Suprapubic skin (tissue), 4 donors: ENCODE data around the gene MFSD12. TPM values are rescaled to one million over a fixed set of nuclear protein-coding genes. Genes with fewer than 3 reads are reported as not detected.

Source experiments
- DNase-seq, 2 donors: peaks; one replicate each; pipeline ENCODE4 v3.0.0-alpha.2; 2019; ENCODE audit warnings: low spot score in 2 of 2
- H3K27ac ChIP-seq: fragments of 200-600 bp; sonication (generic); one replicate; pipeline ENCODE4 v1.5.1; 2019
- H3K27me3 ChIP-seq: fragments of 200-600 bp; sonication (generic); one replicate; pipeline ENCODE4 v1.5.1; 2019
- H3K36me3 ChIP-seq: fragments of 200-600 bp; sonication (generic); one replicate; pipeline ENCODE4 v1.5.1; 2019
- H3K4me1 ChIP-seq: fragments of 200-600 bp; sonication (generic); one replicate; pipeline ENCODE4 v1.5.1; 2019
- H3K4me3 ChIP-seq: fragments of 200-600 bp; sonication (generic); one replicate; pipeline ENCODE4 v1.5.1; 2019; ENCODE audit warnings: mild to moderate bottlenecking
- H3K9me3 ChIP-seq: fragments of 200-600 bp; sonication (generic); one replicate; pipeline ENCODE4 v1.5.1; 2019
- CTCF ChIP-seq, 2 donors: fragments of 200-600 bp in 1 of 2; fragments of 450-650 bp in 1 of 2; sonication (generic) in 1 of 2; IDR thresholded peaks; one replicate each; pipeline ENCODE4 v1.5.1; 2016 to 2019; ENCODE audit warnings: antibody characterized with exemption in 2 of 2, mild to moderate bottlenecking in 1 of 2, moderate library complexity in 1 of 2
- EP300 ChIP-seq: sonication (generic); formaldehyde crosslinking; IDR thresholded peaks from one replicate; pipeline ENCODE4 v1.6.1; 2017; ENCODE audit warnings: antibody characterized with exemption
- POLR2A ChIP-seq, 2 donors: fragments of 450-650 bp; IDR thresholded peaks; one replicate each; pipeline ENCODE4 v1.6.1; 2017; ENCODE audit warnings: antibody characterized with exemption in 2 of 2, mild to moderate bottlenecking in 2 of 2, moderate library complexity in 2 of 2
- POLR2AphosphoS5 ChIP-seq, 3 donors: sonication (generic); formaldehyde crosslinking; IDR thresholded peaks; one replicate each; pipeline ENCODE4 v1.6.1; 2017; ENCODE audit warnings: antibody characterized with exemption in 3 of 3
- WGBS: methylation state at CpG from one replicate; pipeline ENCODE4 v1.1.5; 2018; 5-methylcytosine and 5-hydroxymethylcytosine counted together
- total RNA-seq, 4 donors: library from RNA; depleted of rRNA; stranded (reverse); fragments of >200 nt; gene quantifications; one replicate each; pipeline ENCODE4 v1.1.0, GENCODE V29; 2016

MFSD12 gene
- total RNA-seq, 4 donors from 2014 or later = 60.4 to 206 (median 119) TPM

GRCh38 chr19:3546119-3546518 lies 11.3 kb downstream of the MFSD12 start:
- Histone ChIP-seq H3K4me1 (peaks cover 12% of the 10 kb centered on the region), H3K27me3 (no peaks in the 10 kb centered on the region), H3K36me3 (peaks cover 16% of the 10 kb centered on the region), H3K4me3 (no peak overlapping the region), H3K27ac (no peak overlapping the region), H3K9me3 (no peaks in the 10 kb centered on the region)
- WGBS = 72% methylated on average over 14 of the region's 23 CpGs
- no peak for TF ChIP-seq CTCF (IDR thresholded peaks at IDR 0.05)
- no peak for TF ChIP-seq EP300
- TF ChIP-seq POLR2AphosphoS5 (IDR thresholded peaks at IDR 0.05) = no peak
- TF ChIP-seq POLR2A (IDR thresholded peaks at IDR 0.05) = no peak
- DNase-seq = no peak

- WGBS = 78% methylated on average over 9 of the region's 10 CpGs
- TF ChIP-seq EP300 = no peak
- no peak for TF ChIP-seq CTCF (IDR thresholded peaks at IDR 0.05)
- no peak for TF ChIP-seq POLR2A (IDR thresholded peaks at IDR 0.05)
- H3K36me3 ChIP-seq = peaks cover 16% of the 10 kb centered on the region
Measured at GRCh38 chr19:3545669-3546034, 11.7 kb downstream of the MFSD12 start.

DNA sequence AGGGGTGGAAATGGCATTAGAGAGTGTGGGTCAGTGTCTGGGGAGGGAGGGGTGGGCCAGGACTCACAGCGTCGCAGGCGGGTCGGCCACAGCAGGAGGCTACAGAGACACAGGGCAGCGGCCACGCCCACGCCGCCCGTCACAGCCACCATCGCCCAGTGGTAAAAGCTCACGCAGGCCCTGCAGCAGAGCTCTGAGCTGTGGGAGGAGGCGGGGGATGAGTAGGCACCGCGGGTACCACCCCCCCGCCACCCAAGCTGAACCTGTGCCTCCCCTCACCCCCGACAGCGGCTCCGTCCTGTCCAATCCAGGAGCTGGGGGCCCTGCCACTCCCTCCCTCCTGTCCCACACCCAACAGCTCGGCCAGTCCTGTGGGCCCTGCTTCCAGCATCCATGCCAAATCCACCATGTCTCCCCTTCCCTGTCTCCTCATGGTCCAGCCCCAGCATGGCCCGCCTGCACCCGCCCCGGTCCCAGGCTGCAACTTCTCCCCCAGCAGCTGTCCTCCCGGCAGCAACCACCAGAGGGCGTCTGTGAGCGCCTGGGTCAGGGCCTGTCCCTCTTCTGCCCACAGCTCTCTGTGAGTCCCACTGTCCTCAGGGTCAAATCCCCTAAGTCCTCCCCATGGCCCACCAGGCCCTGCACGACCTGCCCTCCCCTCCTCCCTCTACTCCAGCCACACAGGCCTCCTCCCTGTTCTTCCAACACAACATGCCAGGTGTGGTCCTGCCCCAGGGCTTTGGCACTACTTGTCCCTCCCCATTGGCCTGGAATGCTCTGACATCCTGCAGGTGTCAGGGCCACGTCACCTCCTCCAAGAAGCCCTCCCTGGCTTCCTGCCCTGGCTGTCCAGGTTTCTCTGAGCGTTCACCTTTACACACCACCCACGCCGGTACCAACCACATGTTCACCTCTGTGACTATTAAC lies 12.4 kb downstream of the MFSD12 start:
- WGBS = 52% methylated on average over 19 of the region's 30 CpGs
- no peak overlapping the region for H3K4me3 ChIP-seq
- TF ChIP-seq CTCF (IDR thresholded peaks at IDR 0.05) (peak; percentile 63 to 95), EP300 (no peak), POLR2A (IDR thresholded peaks at IDR 0.05) (no peak)
- H3K9me3 ChIP-seq = no peaks in the 10 kb centered on the region
- H3K36me3 ChIP-seq = peaks cover 16% of the 10 kb centered on the region
- H3K27me3 ChIP-seq = no peaks in the 10 kb centered on the region
- no peak for DNase-seq
- no peak overlapping the region for H3K27ac ChIP-seq
- peaks cover 12% of the 10 kb centered on the region for H3K4me1 ChIP-seq

More at GRCh38 chr19:3545669-3546034, 11.7 kb downstream of the MFSD12 start:
- DNase-seq = no peak
- Histone ChIP-seq H3K27me3 (no peaks in the 10 kb centered on the region), H3K4me3 (no peak overlapping the region), H3K9me3 (no peaks in the 10 kb centered on the region), H3K4me1 (peaks cover 12% of the 10 kb centered on the region), H3K27ac (no peak overlapping the region)

DNA sequence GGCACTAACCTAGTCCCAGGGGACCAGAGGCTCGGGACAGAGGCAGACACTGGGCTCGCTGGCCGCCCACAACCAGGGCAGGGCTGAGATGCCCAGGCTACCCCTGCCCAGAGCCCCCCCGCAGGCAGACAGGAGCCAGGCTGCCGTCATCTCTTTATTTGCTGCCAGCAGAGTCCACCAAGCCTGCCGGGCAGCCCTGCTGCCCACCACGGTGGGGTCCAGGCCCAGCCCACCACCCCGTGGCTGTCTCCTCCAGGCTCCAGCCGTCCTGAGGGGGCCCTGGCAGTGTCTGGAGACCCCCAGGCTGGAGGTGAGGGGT lies 13.4 kb downstream of the MFSD12 start:
- Histone ChIP-seq H3K9me3 (no peaks in the 10 kb centered on the region), H3K27me3 (no peaks in the 10 kb centered on the region), H3K4me1 (peaks cover 13% of the 10 kb centered on the region), H3K36me3 (peaks cover 16% of the 10 kb centered on the region), H3K4me3 (no peak overlapping the region), H3K27ac (no peak overlapping the region)
- DNase-seq = no peak
- 100% methylated on average over 1 of the region's 9 CpGs for WGBS
- TF ChIP-seq POLR2AphosphoS5 (IDR thresholded peaks at IDR 0.05) = no peak
- no peak for TF ChIP-seq EP300
- TF ChIP-seq CTCF (IDR thresholded peaks at IDR 0.05) = no peak
- TF ChIP-seq POLR2A (IDR thresholded peaks at IDR 0.05) = no peak

GRCh38 chr19:3543150-3544057 lies 14.0 kb downstream of the MFSD12 start:
- Histone ChIP-seq H3K36me3 (peaks cover 19% of the 10 kb centered on the region), H3K9me3 (no peaks in the 10 kb centered on the region), H3K27ac (no peak overlapping the region), H3K27me3 (no peaks in the 10 kb centered on the region), H3K4me3 (no peak overlapping the region), H3K4me1 (peaks cover 18% of the 10 kb centered on the region)
- 69% methylated on average over 13 of the region's 47 CpGs for WGBS
- DNase-seq = peak in 1 of 2 donors; percentile 78
- TF ChIP-seq POLR2A (IDR thresholded peaks at IDR 0.05) = no peak
- TF ChIP-seq POLR2AphosphoS5 (IDR thresholded peaks at IDR 0.05) = no peak
- no peak for TF ChIP-seq EP300
- TF ChIP-seq CTCF (IDR thresholded peaks at IDR 0.05) = no peak
